Ascending aorta (tissue), 2 donors: Measurements from ENCODE around the gene DMRT3. TPM values are rescaled to one million over a fixed set of nuclear protein-coding genes. Genes with fewer than 3 reads are reported as not detected.
"Not testable (repeated sequence)": the region's sequence is repeated elsewhere in the genome, so short reads cannot be mapped to it uniquely, and the experiment has no call there.

Experiments used
- DNase-seq, 2 donors: peaks; one replicate each; pipeline ENCODE4 v3.0.0-alpha.2; 2019; ENCODE audit warnings: low spot score in 2 of 2
- H3K27ac ChIP-seq, 2 donors: fragments of 200-600 bp; sonication (generic); one replicate each; pipeline ENCODE4 v1.5.1; 2016 to 2017; ENCODE audit warnings: mild to moderate bottlenecking in 1 of 2
- H3K27me3 ChIP-seq: fragments of 200-600 bp; sonication (generic); one replicate; pipeline ENCODE4 v1.5.1; 2017
- H3K36me3 ChIP-seq, 2 donors: fragments of 200-600 bp; sonication (generic); one replicate each; pipeline ENCODE4 v1.5.1; 2016
- H3K4me1 ChIP-seq, 2 donors: fragments of 200-600 bp; sonication (generic); one replicate each; pipeline ENCODE4 v1.5.1; 2016 to 2017; ENCODE audit warnings: mild to moderate bottlenecking in 1 of 2
- H3K4me3 ChIP-seq, 2 donors: fragments of 200-600 bp; sonication (generic); one replicate each; pipeline ENCODE4 v1.5.1; 2016 to 2017; ENCODE audit warnings: mild to moderate bottlenecking in 1 of 2
- H3K9me3 ChIP-seq, 2 donors: fragments of 200-600 bp; sonication (generic); one replicate each; pipeline ENCODE4 v1.5.1; 2016
- CTCF ChIP-seq, 3 experiments: fragments of 200-600 bp in 2 of 3; fragments of 450-650 bp in 1 of 3; sonication (generic) in 2 of 3; IDR thresholded peaks; one replicate each; pipeline ENCODE4 v1.5.1; 2016 to 2019; ENCODE audit warnings: antibody characterized with exemption in 3 of 3, mild to moderate bottlenecking in 1 of 3, moderate library complexity in 1 of 3
- intact Hi-C: fragments of 100-400 bp; cut with DNase I; formaldehyde crosslinking; loops from one replicate; pipeline ENCODE4 v1.15.1; 2023
- total RNA-seq: library from RNA; depleted of rRNA; stranded (reverse); fragments of >200 nt; gene quantifications from one replicate; pipeline ENCODE4 v1.1.0, GENCODE V29; 2016

The DMRT3 gene
- total RNA-seq, 1 donor from 2014 or later, result not detected

- no peak for TF ChIP-seq CTCF (IDR thresholded peaks at IDR 0.05)
- H3K27ac ChIP-seq, result no peak overlapping the region
- no peaks in the 10 kb centered on the region for H3K27me3 ChIP-seq
- intact Hi-C loops, result no loop called here
- no peaks in the 10 kb centered on the region for H3K4me1 ChIP-seq
- no peaks in the 10 kb centered on the region for H3K36me3 ChIP-seq
- no peak overlapping the region for H3K4me3 ChIP-seq
- no peak for DNase-seq
- no peaks in the 10 kb centered on the region for H3K9me3 ChIP-seq
These were observed 6.2 kb downstream of the DMRT3 start for GRCh38 chr9:982394-983230.

- Histone ChIP-seq H3K27ac (no peak overlapping the region), H3K9me3 (no peaks in the 10 kb centered on the region), H3K4me3 (no peak overlapping the region), H3K27me3 (no peaks in the 10 kb centered on the region), H3K4me1 (no peaks in the 10 kb centered on the region), H3K36me3 (no peaks in the 10 kb centered on the region)
- DNase-seq, result no peak
- intact Hi-C loops, result no loop called here
- no peak for TF ChIP-seq CTCF (IDR thresholded peaks at IDR 0.05)
These were observed 17.6 kb downstream of the DMRT3 start for GRCh38 chr9:994005-994404.

GRCh38 chr9:995192-995591 lies 18.7 kb downstream of the DMRT3 start:
- Histone ChIP-seq H3K27me3 (no peaks in the 10 kb centered on the region), H3K4me1 (no peaks in the 10 kb centered on the region), H3K9me3 (no peaks in the 10 kb centered on the region), H3K27ac (no peak overlapping the region), H3K4me3 (no peak overlapping the region), H3K36me3 (no peaks in the 10 kb centered on the region)
- TF ChIP-seq CTCF (IDR thresholded peaks at IDR 0.05), result no peak
- DNase-seq, result no peak
- intact Hi-C loops, result no loop called here

- no peak for DNase-seq
- H3K27me3 ChIP-seq, result no peaks in the 10 kb centered on the region
- no peaks in the 10 kb centered on the region for H3K9me3 ChIP-seq
- intact Hi-C loops, result no loop called here
- no peaks in the 10 kb centered on the region for H3K4me1 ChIP-seq
- no peak overlapping the region for H3K27ac ChIP-seq
- TF ChIP-seq CTCF (IDR thresholded peaks at IDR 0.05), result no peak
- no peak overlapping the region for H3K4me3 ChIP-seq
- H3K36me3 ChIP-seq, result no peaks in the 10 kb centered on the region
These were observed 19.3 kb downstream of the DMRT3 start for GRCh38 chr9:995781-996180.

- intact Hi-C loops, H3K27me3 ChIP-seq: not testable (repeated sequence)
- TF ChIP-seq CTCF (IDR thresholded peaks at IDR 0.05), result peak in 1 of 3 experiments; percentile 31
These were observed 22.1 kb downstream of the DMRT3 start for GRCh38 chr9:998299-999110.

More at GRCh38 chr9:998299-999110, 22.1 kb downstream of the DMRT3 start:
- not testable (repeated sequence) for H3K9me3 ChIP-seq, H3K36me3 ChIP-seq, H3K4me3 ChIP-seq, H3K27ac ChIP-seq, H3K4me1 ChIP-seq, DNase-seq
